ENCODE results near the gene AGTPBP1. TPM values are rescaled to one million over a fixed set of nuclear protein-coding genes. Genes with fewer than 3 reads are reported as not detected.

Gene AGTPBP1, protein sequence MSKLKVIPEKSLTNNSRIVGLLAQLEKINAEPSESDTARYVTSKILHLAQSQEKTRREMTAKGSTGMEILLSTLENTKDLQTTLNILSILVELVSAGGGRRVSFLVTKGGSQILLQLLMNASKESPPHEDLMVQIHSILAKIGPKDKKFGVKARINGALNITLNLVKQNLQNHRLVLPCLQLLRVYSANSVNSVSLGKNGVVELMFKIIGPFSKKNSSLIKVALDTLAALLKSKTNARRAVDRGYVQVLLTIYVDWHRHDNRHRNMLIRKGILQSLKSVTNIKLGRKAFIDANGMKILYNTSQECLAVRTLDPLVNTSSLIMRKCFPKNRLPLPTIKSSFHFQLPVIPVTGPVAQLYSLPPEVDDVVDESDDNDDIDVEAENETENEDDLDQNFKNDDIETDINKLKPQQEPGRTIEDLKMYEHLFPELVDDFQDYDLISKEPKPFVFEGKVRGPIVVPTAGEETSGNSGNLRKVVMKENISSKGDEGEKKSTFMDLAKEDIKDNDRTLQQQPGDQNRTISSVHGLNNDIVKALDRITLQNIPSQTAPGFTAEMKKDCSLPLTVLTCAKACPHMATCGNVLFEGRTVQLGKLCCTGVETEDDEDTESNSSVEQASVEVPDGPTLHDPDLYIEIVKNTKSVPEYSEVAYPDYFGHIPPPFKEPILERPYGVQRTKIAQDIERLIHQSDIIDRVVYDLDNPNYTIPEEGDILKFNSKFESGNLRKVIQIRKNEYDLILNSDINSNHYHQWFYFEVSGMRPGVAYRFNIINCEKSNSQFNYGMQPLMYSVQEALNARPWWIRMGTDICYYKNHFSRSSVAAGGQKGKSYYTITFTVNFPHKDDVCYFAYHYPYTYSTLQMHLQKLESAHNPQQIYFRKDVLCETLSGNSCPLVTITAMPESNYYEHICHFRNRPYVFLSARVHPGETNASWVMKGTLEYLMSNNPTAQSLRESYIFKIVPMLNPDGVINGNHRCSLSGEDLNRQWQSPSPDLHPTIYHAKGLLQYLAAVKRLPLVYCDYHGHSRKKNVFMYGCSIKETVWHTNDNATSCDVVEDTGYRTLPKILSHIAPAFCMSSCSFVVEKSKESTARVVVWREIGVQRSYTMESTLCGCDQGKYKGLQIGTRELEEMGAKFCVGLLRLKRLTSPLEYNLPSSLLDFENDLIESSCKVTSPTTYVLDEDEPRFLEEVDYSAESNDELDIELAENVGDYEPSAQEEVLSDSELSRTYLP
- 28.0 TPM for total RNA-seq

GRCh38 chr9:85741875-85742596 lies at the start of gene AGTPBP1:
Gene AGTPBP1, minus strand, starts transcription at chr9:85741954. Its CDS starts 29,421 bp downstream, at chr9:85712533.

Other genes with a start within 250 kb of the AGTPBP1 start
- gene NAA35, start 199.2 kb upstream of the AGTPBP1 start, total RNA-seq, result 26.9 TPM